Erythroblast (primary cell): Measurements from ENCODE around the gene FADS2.

Experiments
- GATA1 ChIP-seq: IDR thresholded peaks from 2 replicates; pipeline ENCODE4 v1.6.1; 2011; ENCODE audit warnings: low read depth, mild to moderate bottlenecking, control low read depth, low read length, moderate library complexity
- POLR2A ChIP-seq: IDR thresholded peaks from 2 replicates; pipeline ENCODE4 v1.6.1; 2011; ENCODE audit warnings: mild to moderate bottlenecking, low read length

- peak; percentile 61 for TF ChIP-seq POLR2A
- TF ChIP-seq GATA1, result no peak
Measured at GRCh38 chr11:61837411-61838005, 9.4 kb downstream of the FADS2 start.
